SJSA1 (cell line): ENCODE measurements around the gene ARHGAP8. TPM values are rescaled to one million over a fixed set of nuclear protein-coding genes. Genes with fewer than 3 reads are reported as not detected.
A peak's percentile ranks its signal among the peaks of the same experiment; 100 is the strongest.

ENCODE experiments used
- DNase-seq, 2 experiments: peaks; one replicate each; pipeline ENCODE4 v3.0.0-alpha.2; 2015 to 2020; ENCODE audit warnings: low spot score in 2 of 2, low read depth in 1 of 2
- H3K27ac ChIP-seq: fragments of 250-450 bp; sonication (Bioruptor Pico); 2 replicates; pipeline ENCODE4 v1.5.1; 2020; ENCODE audit warnings: mild to moderate bottlenecking, moderate library complexity
- H3K27me3 ChIP-seq: fragments of 250-450 bp; sonication (Bioruptor Pico); replicated peaks from 2 replicates; pipeline ENCODE4 v1.5.1; 2020; ENCODE audit warnings: mild to moderate bottlenecking, moderate library complexity
- H3K36me3 ChIP-seq: fragments of 250-450 bp; sonication (Bioruptor Pico); 2 replicates; pipeline ENCODE4 v1.5.1; 2020; ENCODE audit warnings: mild to moderate bottlenecking
- H3K4me1 ChIP-seq: fragments of 250-450 bp; sonication (Bioruptor Pico); replicated peaks from 2 replicates; pipeline ENCODE4 v1.6.1; 2021; ENCODE audit warnings: mild to moderate bottlenecking
- H3K4me3 ChIP-seq: fragments of 250-450 bp; sonication (Bioruptor Pico); 2 replicates; pipeline ENCODE4 v1.5.1; 2020; ENCODE audit warnings: mild to moderate bottlenecking
- H3K9me3 ChIP-seq: fragments of 250-450 bp; sonication (Bioruptor Pico); replicated peaks from 2 replicates; pipeline ENCODE4 v1.5.1; 2020; ENCODE audit warnings: mild to moderate bottlenecking
- total RNA-seq: library from RNA; depleted of rRNA; stranded (reverse); fragments of >200 nt; shearing (Covaris generic); gene quantifications from 2 replicates; pipeline ENCODE4 v1.2.3, GENCODE V29; 2014

Gene ARHGAP8
- total RNA-seq, 1 experiment from 2014 or later, result not detected

DNA sequence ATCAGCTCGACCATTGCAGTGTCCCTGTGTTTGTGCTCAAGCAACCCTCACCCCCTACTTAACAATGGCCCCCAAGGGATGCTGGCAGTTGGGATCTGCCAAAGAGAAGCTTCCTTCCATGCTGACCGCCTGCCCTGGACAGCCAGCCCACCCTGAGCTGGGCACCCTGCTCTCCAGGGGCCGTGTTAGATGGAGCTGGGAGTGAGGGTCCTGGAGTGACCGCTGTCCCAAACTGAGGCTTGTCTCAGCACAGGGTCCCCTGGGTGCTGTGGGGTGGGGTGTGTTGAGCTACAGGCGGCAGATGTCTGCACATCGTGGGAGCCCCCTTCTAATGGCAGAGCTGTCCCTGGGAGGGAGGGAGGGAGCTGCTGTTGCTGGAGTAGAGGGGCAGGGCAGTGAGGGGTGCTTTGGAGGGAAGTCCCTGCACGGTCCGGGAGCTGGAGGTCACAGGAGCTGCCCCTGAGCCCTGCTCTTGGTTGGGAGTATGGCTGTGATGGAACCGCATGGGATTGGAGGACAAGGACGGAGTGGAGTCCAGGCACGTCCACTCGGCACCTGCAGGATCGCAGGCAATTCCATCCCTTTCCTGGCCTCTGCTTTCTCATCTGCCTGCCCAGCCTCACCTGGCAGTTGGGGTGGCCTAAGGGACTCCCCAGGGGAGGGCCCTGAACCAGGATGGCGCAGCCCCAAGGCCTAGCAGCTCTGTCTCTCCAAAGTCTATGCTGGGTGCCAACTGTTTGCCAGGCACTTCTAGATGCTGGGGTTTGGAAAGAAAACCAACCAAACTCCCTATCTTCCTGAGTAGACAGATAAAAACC, 126.3 kb downstream of the ARHGAP8 start:
- Histone ChIP-seq H3K27ac (no peak overlapping the region), H3K4me3 (no peak overlapping the region), H3K9me3 (no peaks in the 10 kb centered on the region)

DNA sequence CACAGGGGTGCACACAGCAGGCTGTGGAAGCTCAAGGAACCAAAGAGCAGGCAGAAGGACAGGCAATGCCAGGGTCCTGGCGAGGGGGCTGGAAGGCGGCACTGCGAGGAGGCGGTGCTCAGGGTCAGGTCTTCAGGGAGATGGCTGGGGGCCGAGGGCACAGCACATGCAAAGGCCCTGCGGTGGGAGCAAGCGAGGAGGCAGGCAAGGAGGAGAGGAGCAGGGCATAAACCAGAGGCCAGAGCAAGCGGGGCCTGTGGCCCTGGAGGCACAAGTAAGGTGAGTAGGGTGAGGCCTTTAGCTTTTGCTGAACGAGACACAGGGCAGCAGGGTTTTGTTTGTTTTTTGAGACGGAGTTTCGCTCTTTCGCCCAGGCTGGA, 126.9 kb downstream of the ARHGAP8 start:
- Histone ChIP-seq H3K9me3 (no peaks in the 10 kb centered on the region), H3K27me3 (no peaks in the 10 kb centered on the region), H3K27ac (no peak overlapping the region), H3K4me3 (no peak overlapping the region), H3K36me3 (no peaks in the 10 kb centered on the region), H3K4me1 (no peaks in the 10 kb centered on the region)
- no peak for DNase-seq

More for the DNA sequence above, 126.3 kb downstream of the ARHGAP8 start:
- no peak for DNase-seq
- no peaks in the 10 kb centered on the region for H3K36me3 ChIP-seq
- H3K4me1 ChIP-seq, result no peaks in the 10 kb centered on the region
- H3K27me3 ChIP-seq, result no peaks in the 10 kb centered on the region

DNA sequence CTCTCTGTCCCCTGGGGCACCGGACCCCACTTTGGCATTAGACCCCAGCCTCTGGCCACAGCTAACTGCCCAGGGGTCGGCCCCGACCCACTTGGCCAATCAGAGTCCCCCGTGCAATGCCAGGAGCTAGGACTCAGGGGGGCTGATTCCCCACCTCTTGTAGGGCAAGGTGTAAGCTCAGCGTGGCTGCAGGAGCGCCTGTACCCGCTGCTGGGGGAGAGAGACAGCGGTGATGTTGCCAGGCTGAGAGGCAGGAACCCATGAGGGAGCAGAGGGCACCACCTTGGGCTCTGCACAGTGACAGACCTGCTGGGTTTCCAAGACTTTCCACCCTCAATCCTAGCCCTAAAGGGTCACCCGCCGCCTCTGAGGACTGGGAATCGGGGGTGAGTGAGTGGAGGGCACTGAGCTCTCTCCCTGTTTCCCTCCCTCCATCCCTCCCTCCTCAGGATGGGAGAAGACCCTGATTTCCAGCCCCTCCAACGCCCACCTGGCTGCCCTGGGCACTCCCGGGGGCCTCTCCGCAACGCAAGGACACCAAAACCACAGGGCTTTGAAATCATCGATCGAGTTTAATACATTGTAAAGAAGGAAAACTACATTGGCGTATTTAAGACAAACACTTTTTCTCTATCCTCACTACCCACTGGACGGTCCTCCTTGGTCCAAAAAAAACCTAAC, 128.4 kb downstream of the ARHGAP8 start:
- Histone ChIP-seq H3K4me3 (no peak overlapping the region), H3K27me3 (no peaks in the 10 kb centered on the region), H3K36me3 (no peaks in the 10 kb centered on the region), H3K9me3 (no peaks in the 10 kb centered on the region; the same call in none of the 2 replicates), H3K4me1 (no peaks in the 10 kb centered on the region), H3K27ac (no peak overlapping the region)
- DNase-seq, result no peak

DNA sequence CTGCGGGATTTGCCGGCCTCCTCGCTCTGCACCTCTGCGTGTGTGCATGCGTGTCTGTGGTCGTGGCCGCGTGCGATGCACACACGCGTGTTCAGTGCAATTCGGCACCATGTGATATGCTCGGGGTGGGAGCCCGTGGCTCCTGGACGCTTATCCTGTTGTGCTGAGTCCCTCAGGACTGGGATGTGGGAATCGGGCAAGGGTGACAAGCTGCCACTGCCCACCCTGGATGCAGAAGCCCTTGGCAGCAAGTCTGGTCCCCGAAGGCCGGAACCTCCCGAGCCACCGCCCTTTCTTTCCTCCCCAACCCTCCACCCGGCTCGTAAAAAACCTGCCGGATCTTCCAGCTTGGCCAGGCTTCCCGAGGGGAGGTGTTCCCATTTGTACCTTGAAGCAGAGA, 129.2 kb downstream of the ARHGAP8 start:
- no peak for DNase-seq
- H3K27ac ChIP-seq, result no peak overlapping the region
- no peaks in the 10 kb centered on the region for H3K4me1 ChIP-seq
- H3K9me3 ChIP-seq, result no peaks in the 10 kb centered on the region; the same call in none of the 2 replicates
- no peaks in the 10 kb centered on the region for H3K36me3 ChIP-seq
- H3K27me3 ChIP-seq, result no peaks in the 10 kb centered on the region
- no peak overlapping the region for H3K4me3 ChIP-seq

DNA sequence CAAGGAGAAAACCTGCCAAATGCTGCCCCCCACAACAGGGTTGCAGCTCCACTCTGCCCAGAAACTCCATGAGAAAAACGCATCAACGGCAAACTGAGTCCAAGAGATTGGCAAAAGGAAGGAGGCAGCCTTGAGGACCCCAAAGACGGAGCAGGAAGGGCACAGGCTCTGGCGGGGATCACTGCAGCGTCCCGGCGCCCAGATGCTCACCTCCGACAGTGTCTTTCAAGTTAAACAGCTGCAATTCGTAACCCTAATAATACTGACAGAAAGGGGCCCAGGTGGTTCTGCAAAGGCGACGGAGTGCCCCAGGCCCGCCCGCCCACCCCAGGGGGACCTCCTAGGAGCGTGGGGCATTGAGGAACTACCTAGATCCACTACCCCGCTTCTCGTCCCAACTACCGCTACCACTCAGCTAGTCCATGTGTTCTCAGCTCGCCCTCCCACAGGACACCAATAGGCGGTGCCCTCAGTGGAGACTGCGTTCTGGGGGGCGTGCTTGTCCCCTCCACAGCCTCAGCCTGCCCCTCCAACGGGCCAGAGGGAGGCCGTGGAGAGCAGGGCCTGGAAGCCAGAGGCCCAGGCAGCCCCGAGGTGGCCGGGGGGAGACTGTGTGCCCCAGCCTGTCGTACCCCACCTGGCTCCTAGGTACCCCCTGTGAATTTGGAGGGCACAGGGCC, 130.0 kb downstream of the ARHGAP8 start:
- H3K36me3 ChIP-seq, result no peaks in the 10 kb centered on the region
- H3K9me3 ChIP-seq, result no peaks in the 10 kb centered on the region; the same call in none of the 2 replicates
- no peak overlapping the region for H3K27ac ChIP-seq
- H3K4me3 ChIP-seq, result no peak overlapping the region
- no peaks in the 10 kb centered on the region for H3K27me3 ChIP-seq
- DNase-seq, result peak in 1 of 2 experiments; percentile 40
- H3K4me1 ChIP-seq, result no peaks in the 10 kb centered on the region

DNA sequence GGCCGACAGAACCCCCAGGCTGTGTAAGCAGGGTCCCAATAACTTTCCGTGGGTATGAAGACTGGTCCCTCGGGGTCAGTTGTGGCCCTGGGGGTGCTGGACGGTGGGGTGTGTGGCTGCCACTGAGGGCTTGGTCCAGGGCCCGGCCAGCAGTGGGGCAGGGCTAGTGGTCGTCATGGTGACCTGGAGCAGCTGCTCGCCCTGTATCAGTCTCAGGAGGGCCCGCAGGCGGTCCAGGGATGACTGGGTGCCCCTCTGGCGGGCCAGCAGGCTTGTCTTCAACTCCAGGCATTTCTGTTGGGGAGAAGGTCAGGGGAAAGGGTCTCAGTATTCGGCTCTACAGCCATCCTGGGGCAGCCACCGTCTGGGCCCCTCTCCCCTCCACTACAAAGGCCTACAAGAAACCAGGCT, 130.6 kb downstream of the ARHGAP8 start:
- no peaks in the 10 kb centered on the region for H3K27me3 ChIP-seq

DNA sequence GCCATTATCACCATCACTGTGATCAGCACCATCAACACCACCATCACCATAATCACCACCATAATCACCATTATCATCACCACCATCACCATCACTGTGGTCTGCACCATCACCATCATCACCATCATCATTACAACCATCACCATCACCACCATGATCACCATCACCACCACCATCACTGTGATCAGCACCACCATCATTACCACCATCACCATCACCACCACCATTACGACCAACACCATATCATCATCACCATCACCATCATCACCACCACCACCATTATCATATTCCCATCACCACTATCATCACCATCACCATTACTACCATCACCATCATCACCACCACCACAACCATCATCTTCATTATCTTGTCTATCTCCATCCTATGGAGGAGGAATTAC, 132.2 kb downstream of the ARHGAP8 start:
- H3K4me1 ChIP-seq, result no peaks in the 10 kb centered on the region
- H3K27ac ChIP-seq, result no peak overlapping the region
- no peaks in the 10 kb centered on the region; the same call in none of the 2 replicates for H3K9me3 ChIP-seq
- no peaks in the 10 kb centered on the region for H3K36me3 ChIP-seq
- no peak for DNase-seq
- no peak overlapping the region for H3K4me3 ChIP-seq
- H3K27me3 ChIP-seq, result no peaks in the 10 kb centered on the region

More for the DNA sequence above, 130.6 kb downstream of the ARHGAP8 start:
- Histone ChIP-seq H3K27ac (no peak overlapping the region), H3K9me3 (no peaks in the 10 kb centered on the region; the same call in none of the 2 replicates), H3K4me1 (no peaks in the 10 kb centered on the region), H3K36me3 (no peaks in the 10 kb centered on the region), H3K4me3 (no peak overlapping the region)
- peak in 1 of 2 experiments; percentile 33 for DNase-seq

DNA sequence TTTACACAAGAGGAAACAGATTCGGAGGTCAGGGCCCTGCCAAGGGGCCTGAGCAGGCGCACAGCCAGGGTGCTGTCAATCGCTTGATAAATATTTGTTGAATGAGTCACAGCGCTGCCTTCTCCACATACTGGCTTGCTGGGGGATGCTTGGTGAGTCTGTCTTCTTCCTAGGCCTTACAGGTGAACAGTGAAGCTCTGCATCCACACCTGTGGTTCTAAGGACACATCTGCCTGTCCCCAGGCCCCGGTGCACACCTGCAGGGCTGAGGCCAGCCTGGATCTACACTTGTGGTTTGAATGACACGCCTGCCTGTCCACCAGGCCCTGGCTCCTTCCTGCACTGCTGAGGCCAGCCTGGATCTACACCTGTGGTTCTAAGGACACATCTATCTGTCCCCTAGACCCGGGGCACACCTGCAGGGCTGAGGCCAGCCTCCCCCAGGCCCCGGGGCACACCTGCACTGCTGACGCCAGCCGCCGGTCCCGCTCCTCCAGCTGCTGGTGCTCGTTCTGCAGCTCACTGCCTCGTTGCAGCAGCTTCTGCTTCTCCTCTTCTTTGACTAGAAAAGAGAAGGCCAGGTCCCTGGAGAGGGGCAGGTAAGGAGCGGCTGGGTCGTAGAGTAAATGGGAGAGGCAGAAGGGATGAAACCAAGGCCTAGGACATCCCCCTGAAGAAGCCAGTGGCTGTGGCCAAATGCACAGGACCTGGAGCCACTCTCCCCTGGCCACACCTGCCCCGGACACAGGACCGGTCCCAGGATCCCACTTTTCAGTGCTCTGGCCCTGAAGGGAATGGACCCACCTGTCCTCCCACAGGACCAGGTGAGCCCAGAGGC, 132.8 kb downstream of the ARHGAP8 start:
- Histone ChIP-seq H3K36me3 (no peaks in the 10 kb centered on the region), H3K27ac (no peak overlapping the region), H3K4me3 (no peak overlapping the region), H3K27me3 (no peaks in the 10 kb centered on the region), H3K4me1 (no peaks in the 10 kb centered on the region), H3K9me3 (no peaks in the 10 kb centered on the region; the same call in none of the 2 replicates)
- peak in 1 of 2 experiments; percentile 35 for DNase-seq

DNA sequence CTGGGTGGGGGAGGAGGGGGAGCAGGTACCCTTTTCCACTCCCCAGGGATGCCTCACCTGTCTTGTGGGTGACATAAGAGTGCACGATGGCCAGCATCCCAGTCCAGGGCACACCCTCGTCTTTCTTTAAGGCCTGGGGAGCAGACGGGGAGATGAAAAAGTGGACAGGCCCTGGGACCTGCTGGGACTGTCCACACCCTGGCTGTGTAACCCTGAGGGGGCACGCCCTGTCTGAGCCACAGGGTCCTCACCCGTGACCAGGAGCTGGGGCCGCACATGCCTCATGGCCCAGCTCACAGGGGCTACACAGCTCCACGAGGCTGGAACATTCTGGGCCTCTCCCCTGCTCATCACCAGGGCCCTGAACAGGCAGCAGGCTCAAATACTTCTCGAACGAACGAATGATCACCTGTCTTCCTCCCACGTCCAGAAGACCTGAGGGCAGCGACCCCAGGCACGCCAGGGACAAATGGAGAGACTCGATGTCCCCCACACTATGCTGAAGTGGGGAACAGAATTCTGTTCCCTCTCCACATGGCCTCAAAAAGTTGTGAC, 133.5 kb downstream of the ARHGAP8 start:
- Histone ChIP-seq H3K27me3 (no peaks in the 10 kb centered on the region), H3K9me3 (no peaks in the 10 kb centered on the region; the same call in none of the 2 replicates), H3K27ac (no peak overlapping the region), H3K4me3 (no peak overlapping the region), H3K4me1 (no peaks in the 10 kb centered on the region), H3K36me3 (no peaks in the 10 kb centered on the region)
- DNase-seq, result peak in 1 of 2 experiments; percentile 27

DNA sequence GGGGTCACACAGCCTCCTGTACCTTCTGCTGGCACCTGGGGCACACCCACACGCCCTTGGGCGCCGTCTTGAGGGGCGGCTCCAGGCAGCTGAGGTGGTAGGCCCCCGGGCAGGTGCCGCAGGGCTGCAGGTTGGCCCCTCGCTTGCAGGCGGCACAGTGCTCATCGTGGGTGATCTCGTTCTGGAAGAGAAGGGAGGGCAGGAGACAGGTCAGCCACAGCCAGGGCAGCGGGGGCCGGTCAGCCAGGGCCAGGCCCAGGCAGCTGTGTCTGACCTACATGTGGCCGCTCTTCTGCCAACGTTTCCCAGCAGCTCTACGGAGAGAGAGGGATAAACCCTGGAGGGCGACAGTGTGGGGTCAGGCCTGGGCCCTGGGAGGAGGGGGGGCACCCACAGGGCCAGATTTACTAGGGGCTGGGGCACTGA, 135.6 kb downstream of the ARHGAP8 start:
- H3K4me3 ChIP-seq, result no peak overlapping the region
- no peak for DNase-seq

DNA sequence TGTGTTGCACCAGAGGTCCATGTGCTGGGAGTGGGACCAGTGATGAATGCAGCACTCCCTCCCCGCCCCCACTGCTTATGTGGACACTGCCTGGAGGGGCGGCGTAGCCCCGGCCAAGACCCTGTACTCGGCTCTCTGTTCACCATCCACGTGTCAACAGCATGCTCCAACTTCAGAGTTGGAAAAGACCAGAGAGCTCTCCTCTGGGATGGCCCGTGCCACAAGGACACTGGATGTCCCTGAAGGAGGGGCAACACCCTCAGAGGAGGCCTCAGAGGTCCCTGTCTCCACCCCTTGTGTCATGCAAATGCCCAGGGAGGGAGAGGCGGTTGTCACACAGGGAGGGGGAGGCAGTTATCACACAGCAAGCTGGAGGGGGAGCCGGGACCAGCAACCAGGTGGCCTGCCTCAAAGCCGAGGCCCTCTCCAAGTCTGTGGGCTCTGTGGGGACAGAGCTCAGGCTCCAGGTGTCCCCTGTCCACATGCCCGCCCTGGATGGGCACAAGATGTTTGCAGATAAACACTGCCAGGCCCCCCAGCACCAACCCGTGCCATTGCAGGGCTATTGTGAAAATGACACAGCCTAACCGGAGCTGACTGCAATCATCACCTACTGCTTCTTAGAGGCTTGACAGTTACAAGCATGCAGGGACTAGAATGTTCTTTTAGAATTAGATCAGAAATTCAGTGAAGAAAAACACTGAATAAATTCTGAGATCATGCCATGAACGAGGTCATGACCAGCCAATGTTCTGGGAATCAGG, 136.3 kb downstream of the ARHGAP8 start:
- no peaks in the 10 kb centered on the region for H3K36me3 ChIP-seq
- no peaks in the 10 kb centered on the region; the same call in none of the 2 replicates for H3K9me3 ChIP-seq
- H3K4me3 ChIP-seq, result no peak overlapping the region
- H3K4me1 ChIP-seq, result no peaks in the 10 kb centered on the region
- no peaks in the 10 kb centered on the region for H3K27me3 ChIP-seq
- no peak overlapping the region for H3K27ac ChIP-seq
- DNase-seq, result no peak

More for the DNA sequence above, 135.6 kb downstream of the ARHGAP8 start:
- Histone ChIP-seq H3K4me1 (no peaks in the 10 kb centered on the region), H3K36me3 (no peaks in the 10 kb centered on the region), H3K9me3 (no peaks in the 10 kb centered on the region; the same call in none of the 2 replicates), H3K27ac (no peak overlapping the region), H3K27me3 (no peaks in the 10 kb centered on the region)

DNA sequence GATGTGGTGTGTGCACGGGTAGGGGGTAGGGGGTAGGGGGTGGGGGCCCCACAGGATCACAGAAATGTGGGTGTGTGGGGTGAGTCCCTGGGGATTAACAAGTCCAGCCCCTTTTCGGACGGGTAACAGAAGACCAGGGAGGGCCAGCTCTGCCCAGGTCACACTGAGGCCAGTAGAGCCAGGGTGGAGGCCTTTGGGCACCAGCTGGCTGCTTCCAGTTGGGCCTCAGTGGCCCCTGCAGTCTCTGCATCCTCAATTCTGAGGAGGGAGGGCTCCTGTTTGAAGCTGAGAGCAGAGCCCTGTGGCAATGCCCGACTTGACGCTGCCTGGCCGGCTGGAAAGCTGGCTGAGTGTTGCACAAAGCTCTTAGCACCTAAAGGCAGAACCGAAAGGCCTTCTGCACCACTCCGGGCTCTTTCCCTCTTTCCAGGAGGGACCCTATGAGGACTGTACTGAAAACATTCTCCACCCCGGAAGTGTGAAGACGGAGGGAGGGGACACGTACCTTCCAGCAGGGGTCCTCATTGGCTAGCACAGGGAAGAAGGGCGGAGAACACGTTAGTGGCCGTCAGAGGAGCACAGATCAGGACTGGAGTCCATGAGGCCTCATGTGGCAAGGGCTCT, 137.0 kb downstream of the ARHGAP8 start:
- H3K27me3 ChIP-seq, result peaks cover 4% of the 10 kb centered on the region; the same call in 1 of the 2 replicates
- DNase-seq, result peak in 1 of 2 experiments; percentile 39
- H3K4me1 ChIP-seq, result no peaks in the 10 kb centered on the region
- no peak overlapping the region for H3K27ac ChIP-seq
- H3K9me3 ChIP-seq, result no peaks in the 10 kb centered on the region; the same call in none of the 2 replicates
- no peaks in the 10 kb centered on the region for H3K36me3 ChIP-seq
- no peak overlapping the region for H3K4me3 ChIP-seq
